ENCODE measurements around the gene UQCC3.
A peak's percentile ranks its signal among the peaks of the same experiment; 100 is the strongest.

UQCC3 gene

GRCh38 chr11:62709247-62710000, 38.0 kb downstream of the UQCC3 start:
- in situ Hi-C loops (cut with MboI; ENCODE audit: low sequenced_read_pairs, unreplicated experiment), result no loop called here
- no peak for TF ChIP-seq CTCF (IDR thresholded peaks at IDR 0.05; ENCODE audit: borderline replicate concordance, control extremely low read depth, extremely low read depth, insufficient read depth, missing control alignments)
- peak; percentile 93 for DNase-seq (ENCODE audit: low spot score)

- DNase-seq (ENCODE audit: low spot score), result no peak
- in situ Hi-C loops (cut with MboI; ENCODE audit: low sequenced_read_pairs, unreplicated experiment), result no loop called here
Measured at GRCh38 chr11:62710001-62710345, 38.5 kb downstream of the UQCC3 start.

DNA sequence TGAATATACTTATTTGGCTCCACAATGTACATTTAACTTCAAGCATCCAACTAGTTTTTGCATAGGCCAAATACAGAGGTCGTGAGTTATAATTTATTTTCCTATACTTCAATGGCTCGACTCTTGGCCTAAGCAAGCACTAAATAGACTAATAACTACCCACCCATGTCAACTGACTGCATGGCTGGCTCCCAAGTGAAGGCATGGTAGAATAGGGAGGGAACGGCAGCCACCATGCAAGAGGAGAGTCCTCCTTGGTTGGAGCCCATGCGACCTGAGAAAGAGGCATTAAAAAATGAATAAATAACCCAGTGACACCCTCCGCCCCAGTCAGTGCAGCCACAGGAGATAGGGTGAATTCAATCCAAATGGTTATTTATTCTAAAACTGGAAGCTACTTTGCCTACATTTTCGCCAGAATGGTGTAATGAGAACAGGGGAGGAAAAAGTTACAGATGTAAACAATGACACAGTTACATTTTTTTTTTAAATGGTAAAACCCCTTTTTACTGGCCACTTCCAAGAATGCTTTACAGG, 40.9 kb downstream of the UQCC3 start:
- TF ChIP-seq CTCF (IDR thresholded peaks at IDR 0.05; ENCODE audit: borderline replicate concordance, control extremely low read depth, extremely low read depth, insufficient read depth, missing control alignments), result no peak
- in situ Hi-C loops (cut with MboI; ENCODE audit: low sequenced_read_pairs, unreplicated experiment), result no loop called here
- no peak for DNase-seq (ENCODE audit: low spot score)

More at GRCh38 chr11:62710001-62710345, 38.5 kb downstream of the UQCC3 start:
- no peak for TF ChIP-seq CTCF (IDR thresholded peaks at IDR 0.05; ENCODE audit: borderline replicate concordance, control extremely low read depth, extremely low read depth, insufficient read depth, missing control alignments)

- in situ Hi-C loops (cut with MboI; ENCODE audit: low sequenced_read_pairs, unreplicated experiment), result no loop called here
- no peak for DNase-seq (ENCODE audit: low spot score)
- no peak for TF ChIP-seq CTCF (IDR thresholded peaks at IDR 0.05; ENCODE audit: borderline replicate concordance, control extremely low read depth, extremely low read depth, insufficient read depth, missing control alignments)
Measured at GRCh38 chr11:62712861-62713260, 41.4 kb downstream of the UQCC3 start.

DNA sequence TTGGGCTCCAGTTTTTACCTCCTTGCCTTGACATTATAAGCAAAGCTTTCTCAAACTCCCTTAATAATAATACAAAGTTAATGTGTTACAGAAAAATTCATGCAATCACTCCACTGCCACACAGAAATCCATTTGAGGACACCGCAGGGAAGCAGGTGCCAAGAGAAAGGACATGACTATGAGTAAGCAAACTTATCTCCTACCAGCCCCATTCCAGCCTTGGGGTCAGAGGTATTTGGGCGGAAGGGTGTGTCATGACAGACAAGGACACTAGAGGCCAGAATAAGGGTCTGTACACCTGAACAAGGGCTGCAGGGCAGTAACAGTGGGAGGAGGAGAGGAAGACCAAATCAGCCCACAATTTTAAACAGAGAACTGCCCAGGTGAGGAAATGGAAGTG, 41.9 kb downstream of the UQCC3 start:
- no peak for DNase-seq (ENCODE audit: low spot score)
- TF ChIP-seq CTCF (IDR thresholded peaks at IDR 0.05; ENCODE audit: borderline replicate concordance, control extremely low read depth, extremely low read depth, insufficient read depth, missing control alignments), result no peak
- in situ Hi-C loops (cut with MboI; ENCODE audit: low sequenced_read_pairs, unreplicated experiment), result no loop called here

GRCh38 chr11:62715150-62716130, 44.0 kb downstream of the UQCC3 start:
- DNase-seq (ENCODE audit: low spot score), result no peak
- in situ Hi-C loops (cut with MboI; ENCODE audit: low sequenced_read_pairs, unreplicated experiment), result no loop called here
- TF ChIP-seq CTCF (IDR thresholded peaks at IDR 0.05; ENCODE audit: borderline replicate concordance, control extremely low read depth, extremely low read depth, insufficient read depth, missing control alignments), result no peak
